Measurements from ENCODE around the gene CSNK1D.
"Not testable (repeated sequence)": the region's sequence is repeated elsewhere in the genome, so short reads cannot be mapped to it uniquely, and the experiment has no call there.

CSNK1D gene

DNA sequence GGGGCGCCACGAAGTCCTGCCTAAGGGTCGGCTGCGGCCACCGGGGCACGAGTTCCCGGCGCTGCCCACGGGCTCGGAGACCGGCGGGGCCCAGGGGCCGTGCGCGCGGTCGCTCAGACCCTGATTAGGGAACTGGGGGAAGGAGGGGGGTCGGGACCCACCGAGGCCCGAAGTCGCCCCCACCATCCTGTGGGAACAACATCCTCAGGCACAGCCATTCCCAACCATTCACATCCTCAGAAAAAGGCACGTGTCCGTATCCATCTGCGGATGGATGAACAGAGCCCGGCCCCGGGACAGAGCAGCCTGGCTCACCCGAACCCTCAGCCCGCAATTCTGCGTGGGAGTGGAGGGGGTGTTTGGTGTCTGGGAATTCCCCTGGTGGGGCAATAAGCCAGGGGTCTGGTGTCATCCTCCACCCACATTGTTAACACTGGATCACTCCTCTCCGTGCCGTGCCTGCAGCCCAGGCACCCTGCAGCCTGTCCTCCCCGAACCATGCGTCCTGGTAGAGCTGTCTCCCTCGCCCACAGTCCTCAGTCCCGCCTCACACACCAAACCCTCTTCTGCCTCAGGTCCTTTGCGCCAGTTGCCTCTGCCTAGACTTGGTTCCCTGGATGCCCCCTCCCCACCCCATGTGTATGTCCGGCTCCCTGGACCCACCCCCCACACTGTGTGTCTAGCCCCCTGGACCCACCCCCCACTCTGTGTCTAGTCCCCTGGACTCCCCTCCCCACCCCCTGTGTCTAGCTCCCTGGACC, 60.1 kb downstream of the CSNK1D start:
- DNase-seq (ENCODE audit: low read depth) = no peak

- peak; percentile 50 for DNase-seq (ENCODE audit: low read depth)
These were observed 60.9 kb downstream of the CSNK1D start, which contains the start of gene CCDC57 for GRCh38 chr17:82212331-82213250. TSS of gene CCDC57 (minus strand) at chr17:82212842. CDS start at chr17:82201944, 10,898 bp downstream.

GRCh38 chr17:82210655-82211054, 62.8 kb downstream of the CSNK1D start:
- not testable (repeated sequence) for DNase-seq (ENCODE audit: low read depth)

GRCh38 chr17:82205720-82206508, 67.6 kb downstream of the CSNK1D start:
- DNase-seq (ENCODE audit: low read depth) = peak; percentile 62

DNA sequence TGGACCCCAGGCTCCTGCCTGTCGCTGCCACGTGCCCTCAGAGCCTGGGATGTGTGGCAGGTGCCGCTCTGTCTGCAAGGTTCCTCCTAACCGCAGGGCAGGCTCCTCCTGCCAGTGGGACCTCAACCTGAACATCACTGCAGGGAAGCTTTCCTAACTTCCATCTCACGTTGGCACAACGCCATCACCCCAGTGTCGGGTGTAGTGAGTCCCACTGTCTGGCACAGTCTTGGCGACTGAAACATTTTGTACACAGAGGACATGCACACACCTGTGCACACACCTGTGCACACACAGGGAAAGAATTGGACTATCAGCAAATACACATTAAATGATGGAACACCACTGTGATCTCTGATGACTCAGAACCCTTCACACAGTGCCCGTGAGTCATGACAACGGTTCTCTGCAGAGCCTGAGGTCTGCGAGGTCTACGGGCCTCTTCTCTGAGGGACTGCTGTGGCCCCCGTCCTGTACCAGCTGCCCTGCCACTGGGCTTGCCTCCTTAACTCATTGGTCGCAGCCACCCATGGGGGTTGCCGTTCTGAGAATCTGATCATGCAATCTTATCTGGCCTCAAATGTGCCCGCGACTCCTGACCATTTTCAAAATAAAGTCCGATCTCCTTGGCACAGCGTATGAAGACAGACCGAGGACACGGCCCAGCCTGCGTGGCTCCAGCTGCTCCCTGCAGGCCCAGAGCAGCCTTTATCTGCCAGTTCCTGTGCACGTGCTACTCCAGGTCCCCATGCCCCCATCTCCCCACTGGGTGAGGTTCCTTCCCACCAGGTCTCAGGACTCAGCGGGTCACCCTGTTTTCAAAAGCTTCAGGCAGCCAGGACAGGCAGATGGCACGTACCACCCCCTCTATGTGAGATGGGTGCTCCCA, 68.4 kb downstream of the CSNK1D start:
- no peak for DNase-seq (ENCODE audit: low read depth)

GRCh38 chr17:82203920-82204319, 69.6 kb downstream of the CSNK1D start:
- no peak for DNase-seq (ENCODE audit: low read depth)

GRCh38 chr17:82202981-82203380, 70.5 kb downstream of the CSNK1D start:
- no peak for DNase-seq (ENCODE audit: low read depth)

- no peak for DNase-seq (ENCODE audit: low read depth)
These were observed 72.0 kb downstream of the CSNK1D start for GRCh38 chr17:82201498-82201910.

DNA sequence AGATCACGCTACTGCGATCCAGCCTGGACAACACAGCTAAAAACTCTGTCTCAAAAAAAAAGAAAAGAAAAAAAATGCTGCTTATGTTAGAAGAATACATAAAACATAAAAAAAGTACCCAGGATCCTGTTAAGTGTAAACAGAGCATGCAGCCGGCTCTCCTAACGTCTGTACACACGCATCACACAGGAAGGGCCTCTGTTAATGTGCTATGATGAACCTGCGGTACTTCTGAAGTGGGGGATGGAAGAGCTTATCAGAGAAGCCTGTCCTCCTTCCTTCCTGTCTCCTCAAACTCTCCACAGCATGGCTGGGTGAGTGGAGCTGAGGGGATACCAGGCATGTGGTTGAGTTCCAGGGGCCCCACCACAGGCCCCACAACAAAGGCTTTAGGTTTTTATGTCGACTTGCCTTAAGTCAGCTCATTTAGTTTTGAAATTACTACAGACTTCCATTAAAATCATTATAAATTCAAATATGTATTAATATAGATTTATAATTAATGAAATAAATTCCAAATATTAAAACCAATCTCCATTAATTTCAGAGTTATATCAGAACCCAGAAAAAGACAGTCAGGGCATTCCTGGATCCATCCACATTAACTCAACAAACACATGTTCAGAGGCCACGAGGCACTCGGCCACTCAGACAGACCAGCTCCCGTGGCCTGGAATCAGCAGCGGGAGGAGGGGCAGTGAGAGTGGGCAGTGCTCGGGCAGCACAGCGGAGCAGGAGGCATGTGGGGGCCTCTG, 72.6 kb downstream of the CSNK1D start:
- DNase-seq (ENCODE audit: low read depth) = peak; percentile 48

GRCh38 chr17:82200135-82200534, 73.4 kb downstream of the CSNK1D start:
- no peak for DNase-seq (ENCODE audit: low read depth)

- DNase-seq (ENCODE audit: low read depth) = no peak
These were observed 74.0 kb downstream of the CSNK1D start for GRCh38 chr17:82199496-82199895.

DNA sequence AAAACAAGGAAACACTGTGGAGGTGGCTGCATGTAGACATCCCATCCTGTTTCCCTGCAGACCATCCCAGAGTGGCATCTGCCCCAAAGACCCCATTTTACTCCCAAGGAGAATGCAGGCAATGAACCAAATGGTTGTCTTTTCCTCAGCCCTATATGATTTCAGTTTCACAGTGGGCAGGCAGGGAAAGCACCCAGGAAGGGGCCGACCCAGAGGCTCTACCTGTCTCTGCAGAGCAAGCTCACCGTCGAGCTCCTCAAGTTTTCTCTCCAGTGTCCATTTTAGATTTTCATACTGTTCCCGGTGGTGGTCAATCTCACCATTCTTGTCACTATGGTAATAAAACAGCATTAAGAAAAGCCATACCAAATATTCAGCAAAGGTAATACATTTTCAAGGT, 75.4 kb downstream of the CSNK1D start:
- no peak for DNase-seq (ENCODE audit: low read depth)

GRCh38 chr17:82195675-82196672, 77.5 kb downstream of the CSNK1D start:
- DNase-seq (ENCODE audit: low read depth) = no peak

DNA sequence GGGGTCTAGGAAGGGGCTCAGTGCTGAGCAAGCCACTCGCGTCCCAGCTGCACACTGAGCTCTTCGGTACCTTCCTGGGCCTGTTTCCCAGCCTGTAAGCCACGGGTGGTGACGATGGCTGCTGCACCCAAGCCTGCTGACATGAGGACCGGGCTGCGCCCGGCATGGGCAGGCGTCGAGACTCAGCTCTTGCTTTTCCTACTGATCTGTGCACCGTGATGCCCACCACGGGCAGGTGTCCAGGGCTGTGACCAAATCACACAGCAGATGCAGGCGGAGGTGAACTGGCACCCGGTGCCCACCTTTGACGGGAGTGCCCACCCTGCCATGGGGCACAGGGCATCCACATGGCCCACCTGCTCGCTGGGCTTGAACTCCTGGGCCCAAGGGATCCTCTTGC, 78.7 kb downstream of the CSNK1D start:
- no peak for DNase-seq (ENCODE audit: low read depth)

DNA sequence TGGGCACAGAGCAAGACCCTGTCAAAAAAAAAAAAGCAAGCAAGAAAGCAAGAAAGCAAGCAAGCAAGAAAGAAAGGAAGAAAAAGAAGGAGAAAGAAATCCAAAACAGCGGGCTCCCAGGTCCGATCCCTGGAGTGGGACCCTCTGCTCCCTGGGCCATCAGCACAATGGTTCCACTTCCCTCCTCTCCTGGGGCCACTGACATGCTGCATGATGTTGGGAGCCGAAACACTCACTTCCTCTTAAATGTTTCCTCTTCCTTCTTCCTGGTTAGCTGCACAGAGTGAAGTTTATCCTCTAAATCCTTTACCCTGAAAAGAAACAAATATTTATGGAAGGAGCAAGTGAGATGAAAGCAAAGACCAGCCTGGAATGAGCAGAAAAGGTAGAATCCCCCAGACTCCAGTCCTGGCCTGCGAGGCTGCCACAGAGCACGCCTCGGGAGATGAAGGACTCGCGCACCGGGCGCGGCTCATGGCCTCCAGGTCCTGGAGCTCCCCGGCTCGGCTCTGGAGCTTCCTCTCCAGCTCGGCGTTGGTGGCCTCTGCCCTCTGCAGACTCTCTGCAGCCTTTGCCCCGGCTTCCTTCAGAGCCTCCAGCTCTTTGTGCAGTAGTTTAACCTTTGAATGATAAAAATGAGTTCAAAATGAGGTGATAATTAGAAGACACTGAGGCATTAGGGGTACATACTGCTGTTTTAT, 79.8 kb downstream of the CSNK1D start:
- no peak for DNase-seq (ENCODE audit: low read depth)

DNA sequence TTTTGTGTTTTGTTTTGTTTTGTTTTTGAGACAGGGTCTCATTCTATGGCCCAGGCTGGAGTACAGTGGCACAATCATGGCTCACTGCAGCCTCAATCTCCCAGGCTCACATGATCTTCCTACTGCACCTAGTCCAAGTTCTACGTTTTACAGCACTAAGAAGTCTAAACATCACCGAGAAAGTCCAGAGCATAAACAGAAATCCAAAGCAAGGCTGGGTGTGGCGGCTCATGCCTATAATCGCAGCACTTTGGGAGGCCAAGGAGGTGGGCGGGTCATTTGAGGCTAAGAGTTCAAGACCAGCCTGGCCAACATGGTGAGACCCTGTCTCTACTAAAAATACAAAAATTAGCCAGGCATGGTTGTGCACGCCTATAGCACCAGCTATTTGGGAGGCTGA, 80.5 kb downstream of the CSNK1D start:
- DNase-seq (ENCODE audit: low read depth) = not testable (repeated sequence)

Measured in activated T-helper 1 cell treated with Interleukin-2 at 50 U/mL for 16 hours (primary cell).